HFFc6 (cell line): ENCODE data around the gene NECTIN3. TPM values are rescaled to one million over a fixed set of nuclear protein-coding genes. Genes with fewer than 3 reads are reported as not detected.

Experiments used
- DNase-seq: peaks from one replicate; pipeline ENCODE4 v3.0.0-alpha.2; 2018
- H3K27ac Mint-ChIP-seq: 2 replicates; pipeline ENCODE4 v1.8.0; 2020; ENCODE audit warnings: mild to moderate bottlenecking, mixed read lengths
- H3K27me3 Mint-ChIP-seq: 2 replicates; pipeline ENCODE4 v1.8.0; 2021; ENCODE audit warnings: mild to moderate bottlenecking, moderate library complexity, mixed read lengths; ENCODE audit not compliant: insufficient read depth
- H3K36me3 Mint-ChIP-seq: 2 replicates; pipeline ENCODE4 v1.8.0; 2021; ENCODE audit warnings: low read depth, mixed read lengths
- H3K4me1 Mint-ChIP-seq: 2 replicates; pipeline ENCODE4 v1.8.0; 2020; ENCODE audit warnings: low read depth, mixed read lengths
- H3K4me3 Mint-ChIP-seq: 2 replicates; pipeline ENCODE4 v1.8.0; 2020; ENCODE audit warnings: mild to moderate bottlenecking, moderate library complexity, mixed read lengths
- H3K9me3 Mint-ChIP-seq: 2 replicates; pipeline ENCODE4 v1.8.0; 2020; ENCODE audit warnings: mild to moderate bottlenecking, mixed read lengths
- total RNA-seq, 6 experiments: library from RNA; stranded (reverse); fragmentation: NEBNext Ultra II Directional; extraction: Animal tissue kit (Norgen Biotek cat#: 25700); gene quantifications; 2 replicates in 1 of 6; 3 replicates in 5 of 6; pipeline ENCODE4 v1.2.3, GENCODE V29; 2021
- TF ChIP-seq, protein P1 (sequence below): fragments of 200-600 bp; sonication (generic); IDR thresholded peaks from 2 replicates; pipeline ENCODE4 v1.5.0; 2021; ENCODE audit warnings: antibody characterized with exemption, mild to moderate bottlenecking

Gene NECTIN3
- total RNA-seq, 6 experiments from 2014 or later = 61.5 to 103 (median 84.9) TPM

DNA sequence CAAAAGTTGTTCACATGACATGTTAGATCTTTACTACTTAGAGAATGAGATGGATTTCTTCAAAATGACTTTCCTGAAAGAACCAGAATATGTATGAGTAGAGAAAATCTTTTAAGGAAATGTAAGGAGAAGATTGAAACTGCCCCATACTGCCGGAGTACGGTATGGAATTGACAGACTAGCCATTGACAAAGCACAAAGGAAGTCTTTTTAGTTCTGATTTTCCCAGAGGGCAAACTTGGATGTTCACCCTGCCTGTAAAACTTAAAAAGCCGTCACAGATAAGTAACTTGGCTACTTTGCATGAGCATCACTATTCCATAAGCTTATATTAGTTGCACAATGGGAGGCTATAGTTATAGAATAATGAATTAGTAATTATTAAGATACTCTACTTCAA, 93.8 kb downstream of the NECTIN3 start:
- Mint-ChIP-seq H3K27me3 (peaks cover 2% of the 10 kb centered on the region), H3K36me3 (peaks cover 49% of the 10 kb centered on the region), H3K4me3 (no peak overlapping the region), H3K4me1 (no peaks in the 10 kb centered on the region), H3K9me3 (no peaks in the 10 kb centered on the region), H3K27ac (no peak overlapping the region)
- no peak for DNase-seq
- TF ChIP-seq, protein P1, sequence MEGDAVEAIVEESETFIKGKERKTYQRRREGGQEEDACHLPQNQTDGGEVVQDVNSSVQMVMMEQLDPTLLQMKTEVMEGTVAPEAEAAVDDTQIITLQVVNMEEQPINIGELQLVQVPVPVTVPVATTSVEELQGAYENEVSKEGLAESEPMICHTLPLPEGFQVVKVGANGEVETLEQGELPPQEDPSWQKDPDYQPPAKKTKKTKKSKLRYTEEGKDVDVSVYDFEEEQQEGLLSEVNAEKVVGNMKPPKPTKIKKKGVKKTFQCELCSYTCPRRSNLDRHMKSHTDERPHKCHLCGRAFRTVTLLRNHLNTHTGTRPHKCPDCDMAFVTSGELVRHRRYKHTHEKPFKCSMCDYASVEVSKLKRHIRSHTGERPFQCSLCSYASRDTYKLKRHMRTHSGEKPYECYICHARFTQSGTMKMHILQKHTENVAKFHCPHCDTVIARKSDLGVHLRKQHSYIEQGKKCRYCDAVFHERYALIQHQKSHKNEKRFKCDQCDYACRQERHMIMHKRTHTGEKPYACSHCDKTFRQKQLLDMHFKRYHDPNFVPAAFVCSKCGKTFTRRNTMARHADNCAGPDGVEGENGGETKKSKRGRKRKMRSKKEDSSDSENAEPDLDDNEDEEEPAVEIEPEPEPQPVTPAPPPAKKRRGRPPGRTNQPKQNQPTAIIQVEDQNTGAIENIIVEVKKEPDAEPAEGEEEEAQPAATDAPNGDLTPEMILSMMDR = no peak

DNA sequence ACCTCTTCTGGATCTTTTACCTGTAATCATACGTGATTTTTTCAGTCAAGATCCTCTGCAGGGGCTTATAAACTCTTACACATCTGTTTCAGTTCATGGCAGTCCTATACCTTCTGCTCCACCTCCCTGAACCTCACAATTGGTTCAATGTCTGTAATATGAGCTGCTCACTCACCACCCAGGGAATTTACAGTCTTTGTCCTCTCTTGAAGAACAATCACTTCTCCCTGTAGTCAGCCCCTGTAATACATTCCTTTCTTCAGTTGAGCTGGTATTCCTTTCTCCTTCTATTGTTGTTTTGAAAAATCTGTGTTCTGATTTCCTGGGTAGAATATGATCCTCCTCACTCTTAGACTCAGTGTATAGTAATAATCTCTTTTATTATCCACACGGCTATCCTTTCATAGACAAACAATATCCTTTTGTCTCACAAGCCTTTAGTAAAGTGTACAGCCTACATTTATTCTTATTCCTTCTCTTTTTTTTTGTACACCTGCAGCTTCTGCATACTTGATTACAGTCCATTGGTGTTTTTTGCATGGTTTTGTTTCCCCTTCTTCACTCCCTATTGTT, 101.8 kb downstream of the NECTIN3 start:
- H3K27ac Mint-ChIP-seq = no peak overlapping the region

DNA sequence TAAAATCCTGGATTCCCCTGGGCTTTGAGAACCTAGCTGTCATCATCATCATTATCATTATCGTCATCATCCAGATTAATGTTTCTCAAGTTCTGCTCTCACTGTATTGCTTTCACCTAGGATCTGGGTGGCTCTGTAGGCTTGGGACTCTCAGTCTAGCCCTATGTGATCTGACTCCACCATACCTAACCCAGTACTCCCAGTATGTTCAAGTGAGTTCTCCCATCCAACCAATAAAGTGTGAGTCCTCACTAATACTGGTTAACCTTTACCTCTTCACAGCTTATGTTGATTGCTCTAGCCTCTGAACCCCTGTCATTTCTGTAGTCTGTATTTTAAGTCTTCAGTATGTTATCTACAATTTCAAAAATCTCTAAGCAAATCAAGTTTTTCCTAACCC, 102.3 kb downstream of the NECTIN3 start:
- no peak for DNase-seq
- no peak overlapping the region for H3K4me3 Mint-ChIP-seq
- TF ChIP-seq, protein P1 = no peak
- peaks cover 17% of the 10 kb centered on the region; the same call in 1 of the 2 replicates for H3K9me3 Mint-ChIP-seq
- H3K27me3 Mint-ChIP-seq = no peaks in the 10 kb centered on the region; the same call in 1 of the 2 replicates
- H3K27ac Mint-ChIP-seq = no peak overlapping the region
- H3K4me1 Mint-ChIP-seq = peaks cover 9% of the 10 kb centered on the region
- H3K36me3 Mint-ChIP-seq = peaks cover 54% of the 10 kb centered on the region

More for the DNA sequence above, 101.8 kb downstream of the NECTIN3 start:
- peaks cover 54% of the 10 kb centered on the region for H3K36me3 Mint-ChIP-seq
- H3K9me3 Mint-ChIP-seq = peaks cover 17% of the 10 kb centered on the region; the same call in 1 of the 2 replicates
- H3K27me3 Mint-ChIP-seq = no peaks in the 10 kb centered on the region; the same call in 1 of the 2 replicates
- peaks cover 9% of the 10 kb centered on the region for H3K4me1 Mint-ChIP-seq
- no peak for DNase-seq
- H3K4me3 Mint-ChIP-seq = no peak overlapping the region
- TF ChIP-seq, protein P1 = no peak

DNA sequence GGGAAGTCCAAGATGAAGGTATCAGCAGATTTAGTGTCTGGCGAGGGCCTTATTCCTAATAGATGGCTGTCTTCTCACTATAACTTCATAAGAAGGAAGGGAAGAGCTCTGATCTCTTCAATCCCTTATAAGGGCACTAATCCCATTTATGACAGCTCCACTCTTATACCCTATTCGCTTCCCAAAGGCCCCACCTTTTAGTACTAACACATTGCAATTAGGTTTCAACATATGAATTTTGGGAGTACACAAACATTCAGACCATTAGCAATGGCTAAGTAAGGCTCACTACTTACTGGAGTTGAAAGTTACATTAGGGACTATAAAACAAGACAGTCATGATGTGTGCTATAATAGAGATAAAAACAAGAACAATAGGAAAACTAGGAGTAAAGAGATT, 118.9 kb downstream of the NECTIN3 start:
- peaks cover 33% of the 10 kb centered on the region for H3K36me3 Mint-ChIP-seq
- no peak overlapping the region for H3K27ac Mint-ChIP-seq
- H3K4me1 Mint-ChIP-seq = peaks cover 8% of the 10 kb centered on the region; the same call in 1 of the 2 replicates
- H3K9me3 Mint-ChIP-seq = no peaks in the 10 kb centered on the region
- no peak for DNase-seq
- TF ChIP-seq, protein P1 = no peak
- H3K4me3 Mint-ChIP-seq = no peak overlapping the region
- H3K27me3 Mint-ChIP-seq = no peaks in the 10 kb centered on the region

DNA sequence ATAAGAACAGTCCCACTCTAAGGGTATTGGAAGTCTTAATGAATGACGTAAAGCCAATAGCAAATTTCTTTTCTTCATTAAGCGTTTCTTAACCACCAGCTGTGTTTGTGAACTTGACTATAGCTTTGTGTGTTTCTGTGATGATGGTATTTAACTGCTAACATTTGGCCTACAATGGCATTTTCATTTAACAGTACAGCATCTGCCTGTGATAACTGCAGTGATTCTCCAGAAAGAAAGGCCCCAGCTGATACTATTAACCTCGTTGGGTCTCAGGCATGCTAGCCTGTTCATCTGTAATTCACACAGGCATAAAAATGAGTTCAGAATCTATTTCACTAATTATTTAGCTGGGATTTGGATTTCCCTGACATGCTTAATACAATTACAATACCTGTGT, 121.9 kb downstream of the NECTIN3 start:
- H3K4me3 Mint-ChIP-seq = no peak overlapping the region
- no peaks in the 10 kb centered on the region for H3K9me3 Mint-ChIP-seq
- no peak overlapping the region for H3K27ac Mint-ChIP-seq
- peaks cover 13% of the 10 kb centered on the region; the same call in 1 of the 2 replicates for H3K4me1 Mint-ChIP-seq
- peaks cover 42% of the 10 kb centered on the region for H3K36me3 Mint-ChIP-seq
- H3K27me3 Mint-ChIP-seq = no peaks in the 10 kb centered on the region
- DNase-seq = no peak
- TF ChIP-seq, protein P1 = no peak
